Endothelial cell (in vitro differentiated cells): Measurements from ENCODE around the gene LRP1B. TPM values are rescaled to one million over a fixed set of nuclear protein-coding genes. Genes with fewer than 3 reads are reported as not detected.

Source experiments
- DNase-seq: peaks from one replicate; pipeline ENCODE4 v3.0.0; 2021; ENCODE audit warnings: low spot score
- H3K27ac Mint-ChIP-seq: one replicate; pipeline ENCODE4 v1.8.0; 2021; ENCODE audit warnings: mixed read lengths, inconsistent platforms; ENCODE audit not compliant: unreplicated experiment
- H3K27me3 Mint-ChIP-seq: one replicate; pipeline ENCODE4 v1.8.0; 2021; ENCODE audit warnings: mild to moderate bottlenecking, moderate library complexity, mixed read lengths, inconsistent platforms; ENCODE audit not compliant: unreplicated experiment
- H3K36me3 Mint-ChIP-seq: one replicate; pipeline ENCODE4 v1.8.0; 2021; ENCODE audit warnings: mild to moderate bottlenecking, low read depth, mixed read lengths, inconsistent platforms; ENCODE audit not compliant: unreplicated experiment
- H3K4me1 Mint-ChIP-seq: one replicate; pipeline ENCODE4 v1.8.0; 2021; ENCODE audit warnings: mild to moderate bottlenecking, mixed read lengths, inconsistent platforms; ENCODE audit not compliant: unreplicated experiment
- H3K4me3 Mint-ChIP-seq: one replicate; pipeline ENCODE4 v1.8.0; 2021; ENCODE audit warnings: mild to moderate bottlenecking, mixed read lengths, inconsistent platforms; ENCODE audit not compliant: unreplicated experiment
- H3K9me3 Mint-ChIP-seq: one replicate; pipeline ENCODE4 v1.8.0; 2021; ENCODE audit warnings: mixed read lengths, inconsistent platforms; ENCODE audit not compliant: unreplicated experiment
- total RNA-seq: library from RNA; stranded (reverse); fragmentation: NEBNext Ultra II Directional; extraction: Animal tissue kit (Norgen Biotek cat#: 25700); gene quantifications from one replicate; pipeline ENCODE4 v1.2.1, GENCODE V29; 2021; ENCODE audit not compliant: unreplicated experiment
- TF ChIP-seq, protein P1 (sequence below): fragments of 200-600 bp; sonication (generic); IDR thresholded peaks from one replicate; pipeline ENCODE4 v1.5.0; 2021; ENCODE audit warnings: antibody characterized with exemption; ENCODE audit not compliant: unreplicated experiment

The LRP1B gene
- total RNA-seq, 1 donor from 2014 or later: 1.4 TPM

DNA sequence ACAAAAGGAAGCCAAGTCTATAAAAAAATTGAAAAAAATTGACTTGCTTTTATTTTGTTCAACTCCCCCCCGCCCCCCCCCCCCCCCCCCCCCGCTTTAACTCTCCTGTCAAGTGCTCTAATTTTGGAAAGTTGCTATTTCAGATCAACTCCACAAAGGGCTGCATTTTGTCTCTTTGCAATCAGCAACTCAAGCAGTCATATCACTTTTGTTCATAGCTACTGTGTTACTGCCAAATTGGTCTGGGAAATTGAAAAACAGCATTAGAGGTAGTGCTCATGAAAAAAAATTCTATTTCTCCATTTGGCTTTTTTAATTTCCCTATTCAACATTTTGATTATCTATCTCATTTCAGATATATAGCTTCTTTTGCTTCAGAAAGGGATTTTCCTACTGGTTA is 531.8 kb downstream of the LRP1B start:
- no peak for DNase-seq
- TF ChIP-seq, protein P1, sequence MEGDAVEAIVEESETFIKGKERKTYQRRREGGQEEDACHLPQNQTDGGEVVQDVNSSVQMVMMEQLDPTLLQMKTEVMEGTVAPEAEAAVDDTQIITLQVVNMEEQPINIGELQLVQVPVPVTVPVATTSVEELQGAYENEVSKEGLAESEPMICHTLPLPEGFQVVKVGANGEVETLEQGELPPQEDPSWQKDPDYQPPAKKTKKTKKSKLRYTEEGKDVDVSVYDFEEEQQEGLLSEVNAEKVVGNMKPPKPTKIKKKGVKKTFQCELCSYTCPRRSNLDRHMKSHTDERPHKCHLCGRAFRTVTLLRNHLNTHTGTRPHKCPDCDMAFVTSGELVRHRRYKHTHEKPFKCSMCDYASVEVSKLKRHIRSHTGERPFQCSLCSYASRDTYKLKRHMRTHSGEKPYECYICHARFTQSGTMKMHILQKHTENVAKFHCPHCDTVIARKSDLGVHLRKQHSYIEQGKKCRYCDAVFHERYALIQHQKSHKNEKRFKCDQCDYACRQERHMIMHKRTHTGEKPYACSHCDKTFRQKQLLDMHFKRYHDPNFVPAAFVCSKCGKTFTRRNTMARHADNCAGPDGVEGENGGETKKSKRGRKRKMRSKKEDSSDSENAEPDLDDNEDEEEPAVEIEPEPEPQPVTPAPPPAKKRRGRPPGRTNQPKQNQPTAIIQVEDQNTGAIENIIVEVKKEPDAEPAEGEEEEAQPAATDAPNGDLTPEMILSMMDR: no peak
- Mint-ChIP-seq H3K27me3 (no peaks in the 10 kb centered on the region), H3K4me1 (no peaks in the 10 kb centered on the region), H3K4me3 (no peak overlapping the region), H3K27ac (no peak overlapping the region), H3K36me3 (no peaks in the 10 kb centered on the region), H3K9me3 (no peaks in the 10 kb centered on the region)

- H3K9me3 Mint-ChIP-seq: no peaks in the 10 kb centered on the region
Observed at GRCh38 chr2:141595316-141595920, 535.4 kb downstream of the LRP1B start.

DNA sequence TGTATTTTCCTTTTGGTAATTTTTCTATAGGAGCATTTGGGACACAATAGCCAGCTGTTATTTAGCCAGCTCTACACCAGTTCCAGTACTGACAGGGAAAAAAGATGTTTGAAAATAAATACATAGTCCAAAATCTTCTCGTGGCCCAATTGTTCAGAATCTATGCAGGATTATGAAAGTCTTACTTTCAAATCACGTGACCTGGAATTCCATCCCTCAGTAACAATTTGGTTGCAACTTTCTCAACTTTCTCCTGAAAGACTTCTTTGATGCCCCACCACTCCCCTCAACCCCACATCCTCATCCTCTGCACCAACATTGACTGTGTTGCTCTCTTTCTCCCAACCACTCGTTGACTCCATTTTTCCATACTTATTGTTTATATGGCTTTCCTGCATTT is 539.0 kb downstream of the LRP1B start:
- TF ChIP-seq, protein P1: no peak
- no peaks in the 10 kb centered on the region for H3K4me1 Mint-ChIP-seq
- no peaks in the 10 kb centered on the region for H3K36me3 Mint-ChIP-seq
- no peak overlapping the region for H3K4me3 Mint-ChIP-seq
- H3K9me3 Mint-ChIP-seq: no peaks in the 10 kb centered on the region
- H3K27me3 Mint-ChIP-seq: no peaks in the 10 kb centered on the region
- no peak overlapping the region for H3K27ac Mint-ChIP-seq
- no peak for DNase-seq

More at GRCh38 chr2:141595316-141595920, 535.4 kb downstream of the LRP1B start:
- Mint-ChIP-seq H3K4me1 (no peaks in the 10 kb centered on the region), H3K27ac (no peak overlapping the region), H3K36me3 (no peaks in the 10 kb centered on the region), H3K4me3 (no peak overlapping the region), H3K27me3 (no peaks in the 10 kb centered on the region)
- TF ChIP-seq, protein P1: no peak
- DNase-seq: no peak

- Mint-ChIP-seq H3K27ac (no peak overlapping the region), H3K4me1 (no peaks in the 10 kb centered on the region), H3K9me3 (no peaks in the 10 kb centered on the region), H3K36me3 (no peaks in the 10 kb centered on the region), H3K27me3 (no peaks in the 10 kb centered on the region), H3K4me3 (no peak overlapping the region)
- TF ChIP-seq, protein P1: no peak
- no peak for DNase-seq
Observed at GRCh38 chr2:141590620-141591019, 540.2 kb downstream of the LRP1B start.

DNA sequence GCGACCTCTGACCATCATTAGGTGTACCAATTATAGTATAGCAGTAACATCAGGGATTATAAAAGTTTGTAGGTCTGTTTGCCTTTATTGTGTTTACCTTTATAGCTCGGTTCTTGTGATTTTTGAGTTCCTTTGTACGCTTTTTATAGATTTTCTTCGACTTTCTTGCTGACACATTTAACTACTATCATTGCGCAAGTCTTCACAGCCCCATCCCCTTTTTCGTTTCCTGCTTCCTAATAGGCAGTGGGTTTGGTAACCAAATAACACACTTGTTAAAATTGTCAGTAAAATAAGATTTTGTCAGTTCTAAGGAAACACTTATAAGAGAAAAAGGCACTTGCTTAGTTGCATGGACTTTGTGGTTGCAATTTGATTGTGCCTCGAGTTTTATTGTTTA is 541.5 kb downstream of the LRP1B start:
- H3K27ac Mint-ChIP-seq: no peak overlapping the region
- no peaks in the 10 kb centered on the region for H3K4me1 Mint-ChIP-seq
- H3K27me3 Mint-ChIP-seq: no peaks in the 10 kb centered on the region
- no peaks in the 10 kb centered on the region for H3K36me3 Mint-ChIP-seq
- H3K4me3 Mint-ChIP-seq: no peak overlapping the region
- TF ChIP-seq, protein P1: no peak
- no peaks in the 10 kb centered on the region for H3K9me3 Mint-ChIP-seq
- no peak for DNase-seq
